Activated CD4-positive, CD25-positive, alpha-beta regulatory T cell (primary cell): Measurements from ENCODE around the gene CAND2.
A peak's percentile ranks its signal among the peaks of the same experiment; 100 is the strongest.
"Not testable (repeated sequence)": the region's sequence is repeated elsewhere in the genome, so short reads cannot be mapped to it uniquely, and the experiment has no call there.

Source experiments
- DNase-seq, 4 experiments: peaks; one replicate each; lab custom pipeline; 2025; lab: John Stamatoyannopoulos, UW

CAND2 gene

DNA sequence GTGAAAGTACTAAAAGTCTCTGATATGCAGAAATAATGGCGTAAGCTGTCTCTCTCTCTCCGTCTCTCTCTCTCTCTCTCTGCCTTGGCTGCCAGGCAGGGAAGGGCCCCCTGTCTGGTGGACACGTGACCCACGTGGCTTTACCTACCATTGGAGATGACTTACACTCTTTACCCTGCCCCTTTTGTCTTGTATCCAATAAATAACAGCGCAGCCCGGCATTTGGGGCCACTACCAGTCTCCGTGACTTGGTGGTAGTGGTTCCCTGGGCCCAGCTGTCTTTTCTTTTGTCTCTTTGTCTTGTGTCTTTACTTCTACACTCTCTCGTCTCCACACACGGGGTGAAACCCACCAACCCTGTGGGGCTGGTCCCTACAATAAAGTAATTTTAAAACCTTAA is 25.2 kb upstream of the CAND2 start:
- no peak for DNase-seq

DNA sequence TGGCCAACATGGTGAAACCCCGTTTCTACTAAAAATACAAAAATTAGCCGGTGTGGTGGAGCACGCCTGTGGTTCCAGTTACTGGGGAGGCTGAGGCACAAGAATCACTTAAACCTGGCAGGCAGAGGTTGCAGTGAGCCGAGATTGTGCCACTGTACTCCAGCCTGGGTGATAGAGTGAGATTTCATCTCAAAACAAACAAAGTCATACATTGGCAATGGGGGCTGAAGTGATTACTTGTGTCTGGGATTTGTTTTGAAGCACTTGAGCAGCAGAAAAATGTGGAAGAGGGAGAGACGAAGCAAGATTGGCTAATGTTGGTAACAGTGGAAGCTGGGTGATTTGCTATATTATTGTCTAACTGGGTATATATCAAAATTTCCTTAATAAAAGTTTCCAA is 24.0 kb upstream of the CAND2 start:
- no peak for DNase-seq

DNA sequence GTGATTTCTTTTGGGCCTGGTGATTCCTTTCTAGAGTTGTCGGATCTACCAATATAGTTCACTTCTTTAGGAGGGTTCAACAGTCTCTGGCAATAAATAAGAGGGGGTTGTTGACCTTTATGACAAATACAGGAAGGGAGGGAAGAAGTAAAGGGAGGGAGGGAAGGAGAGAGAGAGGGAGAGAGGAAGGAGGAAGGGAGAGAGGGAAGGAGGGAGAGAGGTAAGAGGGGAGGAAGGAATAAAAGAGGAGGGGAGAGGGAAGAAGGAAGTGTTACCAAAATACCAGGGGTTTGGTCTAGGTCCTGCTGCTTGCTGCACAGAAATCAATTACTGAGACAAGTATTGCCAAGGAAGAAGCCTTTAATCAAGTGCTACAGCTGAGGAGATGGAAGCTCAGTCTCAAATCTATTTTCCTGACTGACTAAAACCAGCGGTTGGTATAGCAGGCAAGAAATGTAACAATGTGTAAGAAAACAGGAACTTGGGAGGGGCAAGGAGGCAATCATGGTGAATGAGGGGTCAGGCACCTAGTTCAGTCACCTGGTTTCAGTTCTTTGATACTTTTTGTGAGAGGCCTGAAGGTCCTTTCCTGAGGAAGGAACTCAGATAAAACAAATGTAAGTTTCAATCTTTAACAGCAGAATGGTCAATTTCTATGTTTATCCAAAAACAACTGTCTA is 23.3 kb upstream of the CAND2 start:
- DNase-seq, result no peak

DNA sequence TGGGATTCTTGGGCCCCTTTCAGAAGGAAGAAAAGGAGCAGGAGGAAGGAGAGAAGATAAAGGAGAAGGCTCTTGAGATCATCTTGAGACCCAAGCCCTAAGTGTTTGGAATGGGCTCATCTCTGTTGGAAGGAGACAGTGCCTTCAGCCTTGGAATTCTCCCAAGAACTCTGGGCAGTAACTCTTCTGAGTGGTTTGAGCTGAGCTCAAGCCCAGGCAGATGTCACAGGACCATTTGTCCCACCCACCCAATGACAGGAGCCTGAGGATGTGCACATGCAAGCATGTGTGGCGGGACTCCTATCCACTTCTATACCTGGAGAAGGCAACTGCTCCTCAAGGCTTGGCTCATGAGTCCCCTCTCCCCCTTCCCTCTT is 22.8 kb upstream of the CAND2 start:
- DNase-seq, result no peak

DNA sequence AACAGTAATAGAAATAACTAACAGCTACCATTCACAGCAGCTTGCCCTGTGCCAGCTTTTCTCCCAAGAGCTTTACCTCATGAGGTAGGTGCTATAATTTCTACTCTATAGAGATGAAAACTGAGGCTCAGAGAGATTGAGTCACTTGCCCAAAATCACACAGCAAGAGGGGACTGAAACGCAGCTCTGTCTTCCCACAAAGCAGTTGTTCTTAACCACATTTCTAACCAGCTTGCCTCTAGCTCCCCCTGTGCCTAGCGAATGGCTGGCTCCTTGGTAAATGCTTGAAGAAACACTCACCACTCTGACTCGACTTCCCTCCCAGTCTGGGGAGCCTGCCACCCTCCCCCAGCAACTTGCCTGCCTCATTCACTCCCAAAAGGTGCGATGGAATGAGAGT is 21.9 kb upstream of the CAND2 start:
- DNase-seq, result no peak

DNA sequence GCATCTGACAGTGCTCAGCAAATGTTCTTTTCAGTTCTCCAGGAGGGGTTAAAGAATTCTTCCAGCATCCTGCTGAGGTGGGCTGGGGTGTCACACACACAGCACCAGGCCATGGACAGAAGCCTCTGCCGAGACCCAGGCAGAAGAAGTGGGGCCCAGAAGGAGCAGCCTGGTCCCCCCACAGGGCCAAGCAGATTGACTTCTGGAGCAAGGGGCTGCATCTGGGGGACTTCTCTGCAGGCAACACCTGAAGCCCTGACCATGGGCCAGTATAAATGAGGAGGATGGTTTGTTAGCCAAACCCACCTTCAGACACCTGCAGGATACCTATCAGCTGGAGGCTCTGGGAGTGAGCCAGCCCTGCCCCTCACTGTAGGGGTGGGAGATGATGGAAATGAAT is 21.3 kb upstream of the CAND2 start:
- DNase-seq, result no peak

DNA sequence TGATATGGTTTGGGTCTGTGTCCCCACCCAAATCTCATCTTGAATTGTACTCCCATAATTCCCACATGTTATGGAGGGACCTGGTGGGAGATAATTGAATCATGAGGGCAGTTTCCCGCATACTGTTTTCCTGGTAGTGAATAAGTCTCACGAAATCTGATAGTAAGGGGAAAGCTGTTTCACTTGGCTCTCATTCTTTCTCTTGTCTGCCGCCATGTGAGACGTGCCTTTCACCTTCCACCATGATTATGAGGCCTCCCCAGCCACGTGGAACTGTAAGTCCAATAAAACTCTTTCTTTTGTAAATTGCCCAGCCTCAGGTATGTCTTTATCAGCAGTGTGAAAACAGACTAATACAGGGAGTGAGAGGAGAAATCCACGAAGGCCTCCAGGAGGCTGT is 20.5 kb upstream of the CAND2 start:
- DNase-seq, result not testable (repeated sequence)

DNA sequence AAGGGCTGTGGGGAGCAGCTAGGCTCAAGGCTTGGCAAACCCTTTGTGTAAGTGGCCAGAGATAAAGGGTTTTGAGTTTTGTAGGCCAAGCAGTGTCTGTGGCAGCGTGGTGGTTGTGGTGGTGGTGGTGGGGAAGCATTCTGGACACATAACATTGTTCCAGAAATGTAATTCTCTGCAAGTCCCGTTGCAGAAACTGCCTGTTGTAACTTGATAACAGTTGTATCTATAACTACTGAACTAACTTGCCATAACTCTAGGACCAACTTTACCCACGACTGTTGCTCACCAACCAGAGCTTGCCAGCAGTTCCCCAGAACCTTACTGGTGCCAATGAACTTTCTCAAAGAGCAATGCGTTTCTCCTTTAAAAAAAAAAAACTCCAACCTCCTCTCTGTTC is 19.3 kb upstream of the CAND2 start:
- DNase-seq, result no peak

DNA sequence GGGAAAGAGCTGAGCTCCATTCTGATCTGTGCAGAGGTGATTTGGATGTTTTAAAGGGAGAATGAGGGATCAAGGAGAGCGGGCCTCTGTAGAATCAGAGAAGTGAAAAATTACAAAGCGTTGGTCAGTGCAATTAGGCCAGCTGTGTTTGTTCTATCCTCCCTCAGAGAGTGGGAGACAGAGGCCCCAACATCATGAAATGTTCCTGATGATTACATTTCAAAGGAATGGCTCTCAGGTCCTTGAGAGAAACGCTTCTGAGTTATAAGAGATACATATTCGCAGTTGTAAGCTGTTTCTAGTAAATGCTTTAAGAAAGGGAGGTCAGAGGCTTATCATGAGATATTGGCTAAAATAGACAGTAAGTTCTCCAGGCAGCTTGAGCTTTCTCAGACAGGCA is 15.7 kb upstream of the CAND2 start:
- DNase-seq, result no peak

DNA sequence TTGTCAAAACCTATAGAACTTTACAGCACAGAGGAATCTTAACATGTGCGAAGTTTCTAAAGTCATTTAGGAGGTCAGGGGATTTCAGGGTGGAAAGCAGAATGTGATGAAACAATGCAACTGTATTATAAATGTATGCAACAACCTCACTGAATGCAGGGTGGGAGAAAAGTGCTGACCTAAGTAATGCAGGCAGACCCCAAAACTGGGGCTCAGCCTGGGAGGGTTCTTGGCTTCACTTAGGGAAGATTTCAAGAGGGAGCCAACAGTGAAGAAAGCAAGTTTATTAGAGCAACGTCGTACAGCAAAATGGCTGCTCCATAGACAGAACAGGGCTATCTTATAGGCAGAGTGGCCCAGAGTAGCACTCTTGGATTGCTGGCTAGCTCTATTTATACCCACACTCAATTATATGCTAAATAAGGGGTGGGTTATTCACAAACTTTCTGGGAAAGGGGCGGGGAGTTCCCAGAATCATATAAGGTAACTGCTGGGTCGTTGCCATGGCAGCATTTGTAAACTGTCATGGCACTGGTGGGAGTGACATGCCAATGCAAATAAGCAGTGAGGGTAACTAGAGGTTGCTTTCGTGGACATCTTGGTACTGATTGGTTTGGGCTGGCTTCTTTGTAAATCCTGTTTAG is 14.2 kb upstream of the CAND2 start:
- DNase-seq, result no peak

DNA sequence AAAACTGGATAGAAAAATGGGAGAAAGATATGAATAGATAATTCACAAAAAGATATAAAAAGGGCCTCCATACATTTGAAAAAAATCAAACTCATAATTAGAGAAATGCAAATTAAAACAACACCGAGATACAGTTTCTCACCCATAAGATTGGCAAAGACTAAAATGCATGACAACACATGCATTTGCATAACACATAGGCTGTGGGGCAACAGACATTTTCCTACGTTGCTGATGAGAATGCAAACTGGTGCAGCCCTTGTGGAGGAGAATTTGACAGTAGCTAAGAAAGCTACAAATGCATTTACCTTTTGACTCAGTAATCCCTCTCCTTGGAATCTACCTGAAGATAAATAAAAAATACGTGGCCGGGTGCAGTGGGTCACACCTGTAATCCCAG is 11.4 kb upstream of the CAND2 start:
- DNase-seq, result no peak

DNA sequence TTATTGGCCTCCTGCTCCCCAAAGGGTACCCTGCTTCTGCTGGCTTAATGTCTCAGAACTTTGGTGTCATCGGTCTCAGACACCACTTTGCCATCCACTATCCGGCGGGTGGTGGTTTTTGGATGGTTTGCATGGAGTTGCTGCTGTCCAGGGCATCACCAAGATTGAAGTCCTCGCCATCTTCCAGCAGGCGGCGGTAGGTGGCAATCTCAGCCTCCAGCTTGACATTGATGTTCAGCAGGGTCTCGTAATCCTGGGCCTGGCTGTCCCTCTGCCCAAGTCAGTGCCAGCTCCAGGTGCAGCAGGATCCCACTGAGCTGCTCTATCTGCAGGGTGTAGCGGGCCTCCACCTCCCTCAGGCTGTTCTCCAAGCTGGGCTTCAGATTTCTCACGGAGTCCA is 9.1 kb upstream of the CAND2 start:
- peak in 3 of 4 experiments; percentile 12 to 47 (median 19) for DNase-seq

DNA sequence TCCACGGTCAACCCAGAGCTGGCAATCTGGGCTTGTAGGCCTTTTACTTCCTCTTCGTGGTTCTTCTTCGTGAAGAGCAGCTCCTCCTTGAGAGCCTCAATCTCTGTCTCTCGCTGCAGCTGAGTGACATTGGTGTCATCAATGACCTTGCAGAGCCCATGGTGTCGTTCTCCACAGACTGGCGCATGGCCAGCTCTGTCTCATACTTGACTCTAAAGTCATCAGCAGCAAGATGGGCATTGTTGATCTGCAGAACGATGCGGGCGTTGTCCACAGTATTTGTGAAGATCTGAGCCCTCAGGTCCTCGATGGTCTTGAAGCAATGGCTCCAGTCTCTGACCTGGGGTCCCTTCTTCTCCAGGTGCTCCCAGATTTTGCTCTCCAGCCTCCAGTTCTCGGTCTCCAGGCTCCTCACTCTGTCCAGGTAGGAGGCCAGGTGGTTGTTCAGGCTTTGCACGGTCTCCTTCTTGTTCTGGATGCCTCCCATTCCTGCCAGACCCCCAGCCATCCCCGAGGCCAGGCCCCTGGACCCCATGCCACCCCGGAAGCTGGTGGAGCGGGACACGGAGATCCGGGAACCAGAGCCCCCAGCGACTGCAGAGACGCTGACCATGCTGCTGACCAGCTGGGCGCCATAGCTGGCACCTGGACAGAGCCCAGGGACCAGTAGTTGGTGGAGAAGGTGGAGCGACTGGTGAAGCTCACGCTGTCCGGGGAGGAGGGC is 8.4 kb upstream of the CAND2 start:
- not testable (repeated sequence) for DNase-seq

DNA sequence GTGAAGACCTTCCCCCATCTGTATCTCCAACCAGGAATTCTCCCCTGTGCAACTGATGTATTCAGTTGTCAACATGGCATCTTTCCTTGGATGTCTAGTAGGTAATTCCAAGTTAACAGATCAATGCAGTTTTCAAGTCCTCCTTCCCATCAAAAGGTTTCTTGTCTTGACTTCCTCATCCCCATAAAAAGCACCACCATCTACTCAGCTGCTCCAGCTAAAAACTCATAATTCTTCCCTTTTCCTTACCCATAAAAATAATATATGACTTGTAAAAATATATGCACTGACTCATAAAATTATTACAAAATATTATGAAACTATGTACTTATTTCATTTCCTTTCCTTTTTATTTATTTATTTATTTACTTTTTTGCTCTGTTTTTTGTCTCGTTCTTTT is 5.0 kb upstream of the CAND2 start:
- no peak for DNase-seq

DNA sequence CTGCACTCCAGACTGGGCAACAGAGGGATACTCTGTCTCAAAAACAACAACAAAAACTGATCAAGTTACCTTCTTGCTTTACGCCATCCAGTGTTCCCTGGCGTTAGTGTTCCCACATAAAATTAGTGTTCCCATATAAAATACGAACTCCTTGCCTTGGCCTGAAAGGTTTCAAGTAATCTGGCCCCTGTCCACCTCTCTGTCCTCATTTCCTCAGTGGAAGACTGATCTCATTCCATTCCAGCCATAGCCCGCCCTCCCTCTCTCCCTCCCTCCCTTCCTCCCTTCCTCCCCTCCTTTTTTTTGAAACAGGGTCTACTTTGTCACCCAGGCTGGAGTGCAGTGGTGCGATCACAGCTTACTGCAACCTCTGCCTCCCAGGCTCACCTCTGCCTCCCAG is 2.8 kb upstream of the CAND2 start:
- no peak for DNase-seq

DNA sequence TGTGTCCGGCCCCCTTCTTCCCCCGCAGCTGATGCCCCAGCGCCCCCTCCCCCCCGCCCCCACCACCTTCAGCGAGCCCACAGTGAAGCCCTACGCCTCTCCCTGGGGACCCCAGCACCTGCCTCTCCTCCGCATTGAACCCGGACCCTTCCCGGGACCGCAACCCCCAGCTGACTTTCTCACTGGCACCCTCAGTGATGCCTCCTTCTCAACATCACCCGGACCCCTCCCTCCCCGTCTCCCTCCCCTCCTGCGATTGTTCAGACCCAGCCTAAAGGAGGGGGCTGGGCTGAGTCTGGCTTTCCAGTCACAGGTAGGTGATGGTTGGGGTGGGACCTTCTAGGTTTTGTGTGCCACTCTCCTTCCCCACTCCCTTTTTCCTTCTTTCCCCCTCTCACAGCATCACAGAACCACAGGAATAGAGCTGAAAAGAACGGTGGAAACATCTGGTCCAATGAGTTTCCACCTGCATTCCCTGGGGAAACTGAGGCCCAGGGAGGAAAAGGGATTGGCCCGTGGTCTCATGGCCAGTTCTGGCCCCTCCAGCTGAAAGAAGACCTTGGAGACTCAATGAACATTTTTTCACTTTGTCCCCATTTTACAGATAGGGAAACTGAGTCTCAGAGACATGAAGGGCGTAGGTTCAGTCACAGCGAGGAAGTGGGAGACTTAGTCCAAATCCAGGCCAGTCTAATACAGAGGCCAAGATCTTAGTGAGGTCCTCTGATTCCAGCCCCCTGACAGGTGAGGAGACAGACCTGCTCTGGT is 828 bp downstream of the CAND2 start:
- no peak for DNase-seq

DNA sequence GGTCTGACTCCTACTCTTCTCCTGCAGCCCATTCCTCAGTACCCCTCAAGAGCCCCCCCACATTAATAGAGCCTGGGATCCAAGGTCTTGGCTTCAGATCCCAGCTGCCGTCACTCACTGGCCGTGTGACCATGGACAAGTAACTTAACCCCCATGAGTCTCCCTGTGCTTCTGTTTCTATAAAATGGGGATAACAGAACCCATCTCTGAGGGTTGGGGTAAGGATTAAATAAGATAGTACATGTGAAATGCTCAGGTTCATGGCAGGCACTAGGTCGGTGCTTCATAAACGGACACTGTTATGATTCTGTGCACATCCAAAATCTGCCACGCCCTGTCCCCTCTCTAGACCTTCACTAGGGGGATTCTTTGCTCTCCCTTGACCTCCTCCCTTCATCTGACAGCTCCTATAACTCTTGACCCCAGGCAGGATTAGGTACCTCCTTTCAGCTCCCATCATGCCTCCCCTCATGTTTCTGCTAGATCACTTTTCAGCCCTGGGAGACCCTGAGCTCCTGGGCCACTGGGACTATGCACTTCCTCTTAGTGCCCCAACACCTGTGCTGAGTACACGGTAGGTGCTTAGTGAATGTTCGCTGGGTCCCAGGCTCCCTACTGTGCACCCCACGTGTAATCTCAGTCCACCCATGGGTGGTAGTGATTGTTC is 1.5 kb downstream of the CAND2 start:
- DNase-seq, result no peak

DNA sequence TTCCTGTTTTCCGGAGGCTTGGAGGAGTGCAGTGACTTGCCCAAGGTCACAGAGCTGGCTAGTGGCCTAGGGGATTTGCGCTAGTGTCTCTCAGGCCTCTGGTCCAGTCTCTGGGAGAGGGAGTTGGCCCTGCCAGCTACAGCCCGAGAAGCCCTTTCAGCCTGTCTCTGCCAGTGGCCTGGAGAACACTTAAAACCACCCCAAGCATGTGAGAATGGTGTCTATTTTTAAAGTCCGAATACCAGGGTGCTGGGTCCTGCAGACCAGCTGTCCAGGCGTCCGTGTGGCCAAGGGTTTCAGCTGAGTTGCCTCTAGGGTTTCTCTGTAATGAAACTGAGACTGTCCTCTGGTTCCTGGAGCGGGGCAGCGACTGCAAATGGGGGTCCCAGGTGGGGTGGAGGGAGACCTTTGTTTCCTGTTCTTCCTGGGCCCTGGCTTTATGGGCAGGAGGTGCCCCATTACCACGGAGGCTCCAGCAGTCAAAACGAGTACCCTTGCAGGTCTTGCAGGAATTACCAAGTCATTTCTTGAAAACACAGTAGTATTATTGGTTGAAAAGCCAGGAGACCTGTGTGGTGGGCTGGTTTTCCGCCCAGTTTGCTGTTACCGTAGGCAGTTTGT is 2.2 kb downstream of the CAND2 start:
- DNase-seq, result no peak

DNA sequence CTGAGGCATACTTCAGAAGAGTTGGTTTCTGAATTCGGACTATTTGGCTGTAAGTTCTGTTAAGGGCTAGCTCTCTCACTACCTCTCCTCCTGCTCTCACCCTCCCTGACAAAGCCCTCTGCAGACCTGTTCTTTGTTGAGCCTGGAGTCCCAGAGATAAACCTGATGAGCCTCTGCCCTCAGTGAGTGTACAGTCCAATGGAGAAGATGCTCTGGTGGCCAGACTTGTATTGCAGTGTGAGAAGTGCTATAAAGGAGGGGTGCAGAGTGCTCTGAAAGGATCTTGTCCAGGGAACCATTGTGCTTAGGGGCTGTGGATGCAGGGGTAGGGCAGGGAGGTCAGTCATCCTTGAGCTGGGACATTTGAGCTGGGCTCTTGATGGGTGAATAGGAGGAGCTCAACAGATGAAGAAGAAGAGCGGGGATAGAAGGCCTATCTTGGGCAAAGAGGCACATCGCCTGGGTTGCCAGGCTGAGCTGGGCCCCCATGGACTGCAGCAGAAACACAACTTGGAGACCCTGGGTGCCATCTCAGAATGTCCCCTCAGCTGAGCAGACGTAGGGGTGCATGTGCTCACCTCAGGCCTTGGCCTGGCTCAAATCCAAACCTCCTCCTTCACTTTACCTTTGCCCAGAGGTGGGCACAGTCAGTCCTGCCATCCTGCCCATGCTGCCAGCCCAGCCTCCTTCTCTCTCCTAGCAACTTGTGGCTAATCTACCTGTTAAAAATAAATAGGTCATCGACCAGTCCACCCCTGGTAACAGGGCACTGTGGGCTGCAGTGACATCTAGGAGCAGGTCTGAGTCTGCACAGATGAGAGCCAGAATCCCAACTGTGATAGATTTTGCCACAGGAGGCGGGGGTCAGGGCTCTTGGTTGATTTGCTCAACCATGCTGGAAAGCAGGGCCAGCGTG is 3.3 kb downstream of the CAND2 start:
- DNase-seq, result no peak

DNA sequence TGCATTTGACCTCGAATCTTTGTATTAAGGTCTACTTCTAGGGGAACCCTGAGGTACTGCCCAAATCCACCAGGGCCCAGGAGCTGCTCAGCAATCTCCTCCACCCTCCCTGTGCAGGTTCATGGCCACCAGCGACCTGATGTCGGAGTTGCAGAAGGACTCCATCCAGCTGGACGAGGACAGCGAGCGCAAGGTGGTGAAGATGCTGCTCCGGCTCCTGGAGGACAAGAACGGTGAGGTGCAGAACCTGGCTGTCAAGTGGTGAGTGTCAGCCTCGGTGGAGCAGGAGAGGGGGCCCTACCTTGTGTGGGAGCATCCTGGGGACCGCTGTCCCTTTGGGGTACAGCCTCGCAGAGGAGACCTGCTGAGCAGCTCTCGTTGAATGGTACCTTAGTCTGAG is 6.9 kb downstream of the CAND2 start:
- DNase-seq, result no peak

DNA sequence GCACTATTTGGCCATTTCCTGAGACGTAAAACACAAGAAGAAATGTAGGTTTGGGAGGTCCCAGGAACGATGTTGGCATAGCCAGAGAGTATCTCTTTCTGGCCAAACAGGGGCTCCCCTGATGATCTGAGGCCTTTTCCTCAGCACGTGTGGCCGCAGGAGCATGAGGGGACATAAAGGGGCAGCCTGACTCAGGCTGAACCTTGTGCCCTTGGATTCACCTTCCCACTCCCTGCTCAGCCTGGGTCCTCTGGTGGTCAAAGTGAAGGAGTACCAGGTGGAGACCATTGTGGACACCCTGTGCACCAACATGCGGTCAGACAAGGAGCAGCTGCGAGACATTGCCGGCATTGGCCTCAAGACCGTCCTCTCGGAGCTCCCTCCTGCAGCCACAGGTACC is 10.6 kb downstream of the CAND2 start:
- DNase-seq, result no peak
